Right lobe of liver (tissue), 4 donors: ENCODE data around the gene IRAK3.

Experiments
- POLR2A ChIP-seq: fragments of 450-650 bp; IDR thresholded peaks from one replicate; pipeline ENCODE4 v1.6.1; 2017; ENCODE audit warnings: antibody characterized with exemption, mild to moderate bottlenecking
- TF ChIP-seq, protein P1 (sequence below), 4 donors: fragments of 200-600 bp in 3 of 4; fragments of 450-650 bp in 1 of 4; IDR thresholded peaks; one replicate each; pipeline versions ENCODE4 v1.5.1 to v1.8.0; 2016 to 2022; ENCODE audit warnings: antibody characterized with exemption in 4 of 4, mild to moderate bottlenecking in 2 of 4
- donor health status: DM: no; HTN: no; CAD: no.
- donor health status: DM: no; HTN: no; CAD: no.
- donor health status: DM: no; HTN: yes; CAD: no.

DNA sequence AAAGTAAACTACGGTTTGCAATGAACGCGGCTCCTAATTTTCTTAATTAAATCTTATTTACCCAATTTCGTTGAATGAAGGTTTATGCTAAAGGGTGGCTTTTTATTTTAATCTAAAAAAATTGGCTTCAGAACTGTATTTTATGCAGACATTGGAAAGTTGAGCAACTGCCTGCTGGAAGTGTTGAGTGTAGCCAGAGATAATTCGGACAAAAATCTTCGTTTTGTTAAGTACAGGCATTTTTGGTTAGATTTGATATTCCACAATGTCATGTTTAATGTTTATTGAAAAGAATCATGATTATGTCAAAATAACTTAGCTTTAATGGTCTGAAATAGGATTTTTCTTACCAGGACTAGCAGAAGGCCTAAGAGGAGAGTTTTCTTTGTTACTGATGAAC lies 875 bp downstream of the IRAK3 start:
- TF ChIP-seq, protein P1, sequence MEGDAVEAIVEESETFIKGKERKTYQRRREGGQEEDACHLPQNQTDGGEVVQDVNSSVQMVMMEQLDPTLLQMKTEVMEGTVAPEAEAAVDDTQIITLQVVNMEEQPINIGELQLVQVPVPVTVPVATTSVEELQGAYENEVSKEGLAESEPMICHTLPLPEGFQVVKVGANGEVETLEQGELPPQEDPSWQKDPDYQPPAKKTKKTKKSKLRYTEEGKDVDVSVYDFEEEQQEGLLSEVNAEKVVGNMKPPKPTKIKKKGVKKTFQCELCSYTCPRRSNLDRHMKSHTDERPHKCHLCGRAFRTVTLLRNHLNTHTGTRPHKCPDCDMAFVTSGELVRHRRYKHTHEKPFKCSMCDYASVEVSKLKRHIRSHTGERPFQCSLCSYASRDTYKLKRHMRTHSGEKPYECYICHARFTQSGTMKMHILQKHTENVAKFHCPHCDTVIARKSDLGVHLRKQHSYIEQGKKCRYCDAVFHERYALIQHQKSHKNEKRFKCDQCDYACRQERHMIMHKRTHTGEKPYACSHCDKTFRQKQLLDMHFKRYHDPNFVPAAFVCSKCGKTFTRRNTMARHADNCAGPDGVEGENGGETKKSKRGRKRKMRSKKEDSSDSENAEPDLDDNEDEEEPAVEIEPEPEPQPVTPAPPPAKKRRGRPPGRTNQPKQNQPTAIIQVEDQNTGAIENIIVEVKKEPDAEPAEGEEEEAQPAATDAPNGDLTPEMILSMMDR (IDR thresholded peaks at IDR 0.05) = no peak
- TF ChIP-seq POLR2A = no peak
